Loucy (cell line): ENCODE measurements around the gene TNS3.

Experiments used
- EZH2phosphoT487 ChIP-seq: fragments of 200-600 bp; IDR thresholded peaks from 2 replicates; pipeline ENCODE4 v1.6.1; 2018; ENCODE audit warnings: antibody characterized with exemption, mild to moderate bottlenecking, moderate library complexity, borderline replicate concordance
- TF ChIP-seq, protein P1 (sequence below): fragments of 200-600 bp; sonication (generic); conservative IDR thresholded peaks from 2 replicates; pipeline ENCODE4 v1.5.1; 2014; ENCODE audit warnings: mild to moderate bottlenecking, antibody characterized with exemption, low read length

DNA sequence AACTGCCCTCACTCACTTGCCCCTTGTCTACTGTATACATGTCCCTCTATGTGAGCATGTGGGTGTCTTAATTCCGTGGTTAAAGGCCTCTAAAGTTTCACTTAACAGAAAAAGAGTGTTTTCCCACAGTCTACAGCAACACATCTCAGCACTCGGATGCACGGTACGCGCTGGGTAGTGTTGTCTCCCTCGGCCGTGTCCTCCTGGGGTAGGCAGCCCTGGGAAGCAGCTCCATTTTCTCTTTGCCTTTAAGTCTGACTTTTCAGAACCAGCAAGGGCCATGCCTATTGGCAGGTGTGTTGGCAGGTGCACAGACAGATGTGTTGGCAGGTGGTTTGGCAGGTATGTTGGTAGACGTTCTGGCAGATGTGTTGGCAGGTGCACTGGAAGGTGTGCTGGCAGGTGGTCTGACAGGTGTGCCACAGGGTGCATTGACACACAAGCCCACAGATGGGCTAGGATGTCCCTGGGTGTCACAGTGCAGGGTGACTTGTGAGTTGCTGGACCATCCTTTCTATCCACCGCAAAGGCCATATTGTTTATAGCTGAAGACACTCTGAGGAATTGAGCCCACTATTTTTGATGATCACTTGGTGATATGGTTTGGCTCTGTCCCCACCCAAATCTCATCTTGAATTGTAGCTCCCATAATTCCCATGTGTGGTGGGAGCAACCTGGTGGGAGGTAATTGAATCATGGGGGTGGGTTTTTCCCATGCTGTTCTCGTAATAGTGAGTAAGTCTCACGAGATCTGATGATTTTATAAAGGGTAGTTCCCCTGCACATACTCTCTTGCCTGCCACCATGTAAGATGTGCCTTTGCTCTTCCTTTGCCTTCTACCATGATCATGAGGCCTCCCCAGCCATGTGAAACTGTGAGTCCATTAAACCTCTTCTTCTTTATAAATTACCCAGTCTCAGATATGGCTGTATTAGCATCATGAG is 296.9 kb downstream of the TNS3 start:
- TF ChIP-seq, protein P1, sequence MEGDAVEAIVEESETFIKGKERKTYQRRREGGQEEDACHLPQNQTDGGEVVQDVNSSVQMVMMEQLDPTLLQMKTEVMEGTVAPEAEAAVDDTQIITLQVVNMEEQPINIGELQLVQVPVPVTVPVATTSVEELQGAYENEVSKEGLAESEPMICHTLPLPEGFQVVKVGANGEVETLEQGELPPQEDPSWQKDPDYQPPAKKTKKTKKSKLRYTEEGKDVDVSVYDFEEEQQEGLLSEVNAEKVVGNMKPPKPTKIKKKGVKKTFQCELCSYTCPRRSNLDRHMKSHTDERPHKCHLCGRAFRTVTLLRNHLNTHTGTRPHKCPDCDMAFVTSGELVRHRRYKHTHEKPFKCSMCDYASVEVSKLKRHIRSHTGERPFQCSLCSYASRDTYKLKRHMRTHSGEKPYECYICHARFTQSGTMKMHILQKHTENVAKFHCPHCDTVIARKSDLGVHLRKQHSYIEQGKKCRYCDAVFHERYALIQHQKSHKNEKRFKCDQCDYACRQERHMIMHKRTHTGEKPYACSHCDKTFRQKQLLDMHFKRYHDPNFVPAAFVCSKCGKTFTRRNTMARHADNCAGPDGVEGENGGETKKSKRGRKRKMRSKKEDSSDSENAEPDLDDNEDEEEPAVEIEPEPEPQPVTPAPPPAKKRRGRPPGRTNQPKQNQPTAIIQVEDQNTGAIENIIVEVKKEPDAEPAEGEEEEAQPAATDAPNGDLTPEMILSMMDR, result no peak
- TF ChIP-seq EZH2phosphoT487, result no peak
